ENCODE measurements around the gene MEFV. TPM values are rescaled to one million over a fixed set of nuclear protein-coding genes. Genes with fewer than 3 reads are reported as not detected.

MEFV gene
- total and polyA plus RNA-seq, 2 of the 13 experiments (the other 11 are each of a cell fraction or from before 2014, with no cell fraction given), result 0.22 TPM; not detected in 1

- TF ChIP-seq SAP130 (CRISPR knock-in tag; IDR thresholded peaks at IDR 0.05; ENCODE audit: low read depth) (peak; percentile 63), ZBTB44 (CRISPR knock-in tag; IDR thresholded peaks at IDR 0.05) (no peak), SMAD3 (CRISPR knock-in tag; IDR thresholded peaks at IDR 0.05) (no peak), ZSCAN22 (CRISPR knock-in tag; IDR thresholded peaks at IDR 0.05) (no peak), YEATS2 (CRISPR knock-in tag; IDR thresholded peaks at IDR 0.05; ENCODE audit: borderline replicate concordance) (peak; percentile 21; the same call in 1 of the 2 replicates), MEF2D (CRISPR knock-in tag; IDR thresholded peaks at IDR 0.05) (no peak), ZNF678 (CRISPR knock-in tag; IDR thresholded peaks at IDR 0.05) (no peak), GMEB1 (CRISPR knock-in tag; IDR thresholded peaks at IDR 0.05; ENCODE audit: borderline replicate concordance) (peak; percentile 34; the same call in 1 of the 2 replicates), REL (CRISPR knock-in tag; conservative IDR thresholded peaks at IDR 0.05) (no peak), HMG20B (CRISPR knock-in tag; conservative IDR thresholded peaks at IDR 0.05) (0 out of 2 replicates have a peak, but pooled peaks have one; percentile 75), ZNF569 (CRISPR knock-in tag; IDR thresholded peaks at IDR 0.05; ENCODE audit: borderline replicate concordance) (no peak), ZNF225 (CRISPR knock-in tag; IDR thresholded peaks at IDR 0.05) (no peak), USF2 (IDR thresholded peaks at IDR 0.05; ENCODE audit: low read depth, low read length) (no peak), USF2 (CRISPR knock-in tag; IDR thresholded peaks at IDR 0.05; ENCODE audit: borderline replicate concordance) (no peak), CBX5 (CRISPR knock-in tag; IDR thresholded peaks at IDR 0.05; ENCODE audit: borderline replicate concordance) (peak; percentile 18; the same call in 1 of the 2 replicates), CBX1 (IDR thresholded peaks at IDR 0.05; ENCODE audit: low read depth) (no peak), YY1 (IDR thresholded peaks at IDR 0.05; ENCODE audit: insufficient read depth, insufficient replicate concordance, low read depth, low read length) (no peak), ELF3 (CRISPR knock-in tag; IDR thresholded peaks at IDR 0.05) (0 out of 2 replicates have a peak, but pooled peaks have one; percentile 14), ZNF891 (CRISPR knock-in tag; IDR thresholded peaks at IDR 0.05) (no peak), GLI4 (CRISPR knock-in tag; IDR thresholded peaks at IDR 0.05; ENCODE audit: borderline replicate concordance) (0 out of 2 replicates have a peak, but pooled peaks have one; percentile 55), CCAR2 (optimal IDR thresholded peaks at IDR 0.05; ENCODE audit: low read depth, low read length) (no peak), TGIF2 (CRISPR knock-in tag; IDR thresholded peaks at IDR 0.05) (0 out of 2 replicates have a peak, but pooled peaks have one; percentile 39)
- TF ChIP-seq, protein P1, sequence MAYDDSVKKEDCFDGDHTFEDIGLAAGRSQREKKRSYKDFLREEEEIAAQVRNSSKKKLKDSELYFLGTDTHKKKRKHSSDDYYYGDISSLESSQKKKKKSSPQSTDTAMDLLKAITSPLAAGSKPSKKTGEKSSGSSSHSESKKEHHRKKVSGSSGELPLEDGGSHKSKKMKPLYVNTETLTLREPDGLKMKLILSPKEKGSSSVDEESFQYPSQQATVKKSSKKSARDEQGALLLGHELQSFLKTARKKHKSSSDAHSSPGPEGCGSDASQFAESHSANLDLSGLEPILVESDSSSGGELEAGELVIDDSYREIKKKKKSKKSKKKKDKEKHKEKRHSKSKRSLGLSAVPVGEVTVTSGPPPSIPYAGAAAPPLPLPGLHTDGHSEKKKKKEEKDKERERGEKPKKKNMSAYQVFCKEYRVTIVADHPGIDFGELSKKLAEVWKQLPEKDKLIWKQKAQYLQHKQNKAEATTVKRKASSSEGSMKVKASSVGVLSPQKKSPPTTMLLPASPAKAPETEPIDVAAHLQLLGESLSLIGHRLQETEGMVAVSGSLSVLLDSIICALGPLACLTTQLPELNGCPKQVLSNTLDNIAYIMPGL (CRISPR knock-in tag; IDR thresholded peaks at IDR 0.05; ENCODE audit: borderline replicate concordance in 1 of 2, low read depth in 1 of 2), result peak; percentile 26 to 57; a peak in 2 of 4 replicates
Observed at GRCh38 chr16:3198334-3199072, 57.9 kb downstream of the MEFV start (continued).
